HepG2 (cell line): ENCODE data around the gene IFI30. TPM values are rescaled to one million over a fixed set of nuclear protein-coding genes. Genes with fewer than 3 reads are reported as not detected.

Source experiments
- ATAC-seq: fragments of 200-7000 bp; cut with Tn5 transposase; 3 replicates; pipeline ENCODE4 v1.9.1; 2020; ENCODE audit warnings: mild to moderate bottlenecking, moderate library complexity
- BruUV-seq: library from RNA; stranded (reverse); fragments of 400-500 nt; replicated peaks from 2 replicates; lab custom pipeline; 2021; lab: Mats Ljungman, UMichigan
- CTCF ChIA-PET: fragments of 300-600 bp; formaldehyde crosslinking; extraction: SDS; loops from one replicate; lab custom pipeline; 2021; ENCODE audit warnings: low total read pairs, inconsistent platforms, low intra/inter-chr PET ratio; lab: Yijun Ruan, JAX
- POLR2A ChIA-PET: fragments of 350-600 bp; sonication (Branson Sonifier 250); formaldehyde crosslinking; loops from one replicate; lab custom pipeline; 2020; ENCODE audit warnings: antibody characterized with exemption, inconsistent platforms; lab: Yijun Ruan, JAX
- DNase-seq: peaks from one replicate; pipeline ENCODE4 v3.0.0-alpha.2; 2015; ENCODE audit warnings: low spot score
- FAIRE-seq: peaks from 3 replicates; lab custom pipeline; 2011; peaks lifted over from hg19 to GRCh38; lab: Jason Lieb, UNC
- H2AFZ ChIP-seq: one replicate; pipeline ENCODE4 v1.6.1; 2011; ENCODE audit warnings: low read length, inconsistent platforms
- H3K27ac ChIP-seq: fragments of 300-600 bp; 3 replicates; pipeline ENCODE4 v1.8.0; 2011; ENCODE audit warnings: mixed run types, mild to moderate bottlenecking, mixed read lengths, low read length, inconsistent platforms; ENCODE audit not compliant: insufficient read depth; ENCODE audit errors: extremely low read length
- H3K27me3 ChIP-seq, 2 experiments: fragments of 200-600 bp in 1 of 2; 2 replicates in 1 of 2; 3 replicates in 1 of 2; pipeline versions ENCODE4 v1.6.0 to v1.8.0; 2011; ENCODE audit warnings: low read length in 2 of 2, mild to moderate bottlenecking in 2 of 2, moderate library complexity in 2 of 2, inconsistent platforms in 1 of 2; ENCODE audit not compliant: insufficient read depth in 2 of 2, control insufficient read depth in 1 of 2
- H3K36me3 ChIP-seq, 2 experiments: fragments of 200-600 bp in 1 of 2; replicated peaks in 1 of 2; 2 replicates in 1 of 2; 3 replicates in 1 of 2; pipeline versions ENCODE4 v1.5.1 to v1.8.0; 2011; ENCODE audit warnings: low read length in 2 of 2, inconsistent platforms in 1 of 2; ENCODE audit not compliant: insufficient read depth in 2 of 2, control insufficient read depth in 1 of 2
- H3K4me1 ChIP-seq: 2 replicates; pipeline ENCODE4 v1.5.1; 2012; ENCODE audit warnings: low read length, inconsistent platforms; ENCODE audit not compliant: insufficient read depth
- H3K4me2 ChIP-seq: 2 replicates; pipeline ENCODE4 v1.6.0; 2011; ENCODE audit warnings: low read depth, low read length, inconsistent platforms
- H3K4me3 ChIP-seq, 3 experiments: fragments of 200-600 bp in 1 of 3; sonication (generic), shearing (Covaris generic) in 1 of 3; replicated peaks in 1 of 3; 2 replicates each; pipeline ENCODE4 v1.5.1; 2011 to 2016; ENCODE audit warnings: low read length in 3 of 3, inconsistent platforms in 2 of 3, low read depth in 2 of 3, mild to moderate bottlenecking in 2 of 3, control low read depth in 1 of 3, mixed read lengths in 1 of 3; ENCODE audit not compliant: insufficient read depth in 1 of 3
- H3K79me2 ChIP-seq: one replicate; pipeline ENCODE4 v1.6.1; 2011; ENCODE audit warnings: low read length, inconsistent platforms; ENCODE audit not compliant: insufficient read depth
- H3K9ac ChIP-seq: 2 replicates; pipeline ENCODE4 v1.6.0; 2011; ENCODE audit warnings: mild to moderate bottlenecking, low read depth, low read length, inconsistent platforms; ENCODE audit not compliant: insufficient read depth
- H3K9me3 ChIP-seq: 2 replicates; pipeline ENCODE4 v1.5.1; 2012; ENCODE audit warnings: mild to moderate bottlenecking, low read length
- H4K20me1 ChIP-seq: 2 replicates; pipeline ENCODE4 v1.6.0; 2011; ENCODE audit warnings: inconsistent platforms, mild to moderate bottlenecking, low read length, moderate library complexity; ENCODE audit not compliant: insufficient read depth
- KDM2A ChIP-seq: sonication (generic); formaldehyde crosslinking; IDR thresholded peaks from 2 replicates; pipeline ENCODE4 v1.4.0; 2020; ENCODE audit warnings: low read depth, missing genetic modification reagents, borderline replicate concordance
- LCORL ChIP-seq, 2 experiments: fragments of 450-650 bp in 1 of 2; sonication (generic) in 1 of 2; formaldehyde crosslinking in 1 of 2; IDR thresholded peaks; 2 replicates each; pipeline versions ENCODE4 v1.5.0 to v1.6.1; 2017 to 2020; ENCODE audit warnings: antibody characterized with exemption in 1 of 2, missing genetic modification reagents in 1 of 2
- PCBP1 ChIP-seq: fragments of 200-400 bp; formaldehyde crosslinking; IDR thresholded peaks from 2 replicates; pipeline ENCODE4 v1.6.1; 2017; ENCODE audit warnings: mild to moderate bottlenecking, low read depth, low read length, borderline replicate concordance
- SOX13 ChIP-seq, 3 experiments: fragments of 450-650 bp in 1 of 3; sonication (generic) in 1 of 3; formaldehyde crosslinking in 1 of 3; IDR thresholded peaks in 2 of 3; conservative IDR thresholded peaks in 1 of 3; 2 replicates each; pipeline versions ENCODE4 v1.5.0 to v1.6.1; 2016 to 2020; ENCODE audit warnings: antibody characterized with exemption in 1 of 3, mild to moderate bottlenecking in 1 of 3, missing compliant biosample characterization in 1 of 3, missing genetic modification reagents in 1 of 3, moderate library complexity in 1 of 3
- WGBS: methylation state at CpG from one replicate; pipeline ENCODE4 v1.1.6; 2017; ENCODE audit warnings: low lambda C conversion rate; 5-methylcytosine and 5-hydroxymethylcytosine counted together
- in situ Hi-C: cut with HindIII; loops from 2 replicates; pipeline ENCODE4 v1.10.0; 2017; ENCODE audit warnings: low pct_unique_long_range_greater_than_20kb; ENCODE audit not compliant: extremely low pct_ligation_motif_present
- intact Hi-C: fragments of 100-400 bp; cut with micrococcal nuclease; formaldehyde crosslinking; loops from one replicate; pipeline ENCODE4 v1.10.0; 2022; ENCODE audit not compliant: unreplicated experiment
- polyA plus RNA-seq, 8 experiments: library from polyadenylated mRNA; depleted of rRNA in 3 of 8; stranded (reverse) in 7 of 8; unstranded in 1 of 8; fragments of >200 nt; fragmentation: Illumina TruSeq in 4 of 8; extraction: Trizol in 4 of 8; gene quantifications; 2 replicates each; pipeline versions ENCODE4 v1.2.1 to v1.2.3, GENCODE V29; 2011 to 2016; ENCODE audit warnings: low read depth in 4 of 8, missing spikeins in 1 of 8, mixed read lengths in 1 of 8; ENCODE audit not compliant: insufficient read depth in 1 of 8
- total RNA-seq, 5 experiments: library from RNA; depleted of rRNA; stranded (reverse); fragments of >200 nt; fragmentation: Illumina TruSeq; extraction: Trizol; gene quantifications; 2 replicates each; pipeline ENCODE4 v1.2.3, GENCODE V29; 2016; ENCODE audit warnings: low read depth in 1 of 5
- TF ChIP-seq, protein P1 (sequence below), 2 experiments: IDR thresholded peaks; 2 replicates each; pipeline ENCODE4 v1.6.1; 2011 to 2012; ENCODE audit warnings: low read length in 2 of 2, borderline replicate concordance in 1 of 2, low read depth in 1 of 2, mild to moderate bottlenecking in 1 of 2, moderate library complexity in 1 of 2
- TF ChIP-seq, protein P2 (sequence below): sonication (generic); formaldehyde crosslinking; IDR thresholded peaks from 2 replicates; pipeline ENCODE4 v1.4.0; 2020; ENCODE audit warnings: missing genetic modification reagents
- TF ChIP-seq, protein P3 (sequence below): sonication (generic); formaldehyde crosslinking; IDR thresholded peaks from 2 replicates; pipeline ENCODE4 v1.5.0; 2020; ENCODE audit warnings: mild to moderate bottlenecking, missing genetic modification reagents, borderline replicate concordance
- TF ChIP-seq, protein P4 (sequence below): sonication (generic); formaldehyde crosslinking; IDR thresholded peaks from 2 replicates; pipeline ENCODE4 v1.8.0; 2023; ENCODE audit warnings: mild to moderate bottlenecking, missing genetic modification reagents

The IFI30 gene
- total and polyA plus RNA-seq, 2 of the 13 experiments (the other 11 are each of a cell fraction or from before 2014, with no cell fraction given): 25.0 to 79.4 TPM

DNA sequence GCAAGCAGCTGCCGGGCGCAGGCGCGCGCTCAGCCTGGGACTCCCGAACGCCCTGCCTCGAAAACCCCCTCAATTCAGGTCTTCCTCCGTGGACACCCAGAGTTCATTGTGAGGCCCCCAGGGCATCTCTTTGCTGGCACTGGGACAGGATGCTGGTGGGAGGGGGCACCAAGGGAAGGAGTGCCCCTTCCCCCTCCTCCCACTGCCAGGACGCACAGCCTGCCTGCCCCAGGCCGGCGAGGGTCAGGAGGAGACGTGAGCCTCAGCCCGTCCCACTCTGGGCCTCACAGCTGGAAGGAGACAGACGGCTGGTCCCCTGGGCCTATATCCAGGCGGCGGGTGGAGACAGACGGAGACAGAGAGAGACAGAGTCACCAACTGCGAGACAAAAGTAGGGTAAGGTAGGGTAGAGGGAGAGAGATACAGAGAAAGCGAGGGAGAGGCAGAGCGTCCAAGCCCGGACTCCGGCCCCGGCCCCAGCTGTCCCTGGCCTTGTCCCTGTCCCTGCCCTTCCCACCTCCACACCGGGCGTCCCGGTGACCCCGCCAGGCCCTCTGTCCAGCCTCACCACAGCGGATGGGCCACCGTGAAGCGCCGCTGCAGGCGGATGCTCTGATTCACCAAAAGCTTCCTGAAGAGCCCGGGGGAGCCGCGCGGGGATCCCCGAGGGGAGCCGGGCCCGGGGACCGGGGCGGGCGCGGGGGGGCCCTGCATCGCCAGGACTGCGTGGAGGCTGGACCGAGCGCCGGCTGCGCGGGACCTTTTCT, 52.3 kb downstream of the IFI30 start, which contains the start of gene PDE4C:
Gene PDE4C (minus strand): TSS at position 737 of the 767 bp plus-strand sequence. CDS start 23 bp downstream, at position 714.
- H3K79me2 ChIP-seq: no peaks in the 10 kb centered on the region
- BruUV-seq: no TSS peak
- peak within 1 kb of the TSS; percentile 95 for H3K4me2 ChIP-seq
- H3K36me3 ChIP-seq: no peaks in the 10 kb centered on the region
- H3K27me3 ChIP-seq: no peaks in the 10 kb centered on the region; a peak in 1 of 5 replicates
- in situ Hi-C loops: no loop called here
- ChIA-PET CTCF (no interaction called here), POLR2A (interaction anchor here (0.7 to 1.0 kb wide), 2 partner anchors 54 to 77 kb away, joined by 3 to 4 read pairs; no protein-coding TSS in a partner anchor)
- no peak within 1 kb of the TSS for H2AFZ ChIP-seq
- intact Hi-C loops: no loop called here
- H3K4me3 ChIP-seq: peak within 1 kb of the TSS; percentile 54 to 80 (median 56)
- 0% methylated on average over 15 of the region's 51 CpGs for WGBS
- ATAC-seq (peak; percentile 46), DNase-seq (no peak), FAIRE-seq (no peak)
- no peaks in the 10 kb centered on the region for H3K9me3 ChIP-seq
- peak within 1 kb of the TSS; percentile 19 for H3K27ac ChIP-seq
- no peaks in the 10 kb centered on the region for H4K20me1 ChIP-seq
- peaks cover 56% of the 10 kb centered on the region for H3K4me1 ChIP-seq
- H3K9ac ChIP-seq: peak within 1 kb of the TSS; percentile 60; the same call in 1 of the 2 replicates
- TF ChIP-seq LCORL (IDR thresholded peaks at IDR 0.05): no peak
- peak; percentile 15; the same call in 1 of the 2 replicates for TF ChIP-seq LCORL (CRISPR knock-in tag; IDR thresholded peaks at IDR 0.05)
- TF ChIP-seq, protein P1, sequence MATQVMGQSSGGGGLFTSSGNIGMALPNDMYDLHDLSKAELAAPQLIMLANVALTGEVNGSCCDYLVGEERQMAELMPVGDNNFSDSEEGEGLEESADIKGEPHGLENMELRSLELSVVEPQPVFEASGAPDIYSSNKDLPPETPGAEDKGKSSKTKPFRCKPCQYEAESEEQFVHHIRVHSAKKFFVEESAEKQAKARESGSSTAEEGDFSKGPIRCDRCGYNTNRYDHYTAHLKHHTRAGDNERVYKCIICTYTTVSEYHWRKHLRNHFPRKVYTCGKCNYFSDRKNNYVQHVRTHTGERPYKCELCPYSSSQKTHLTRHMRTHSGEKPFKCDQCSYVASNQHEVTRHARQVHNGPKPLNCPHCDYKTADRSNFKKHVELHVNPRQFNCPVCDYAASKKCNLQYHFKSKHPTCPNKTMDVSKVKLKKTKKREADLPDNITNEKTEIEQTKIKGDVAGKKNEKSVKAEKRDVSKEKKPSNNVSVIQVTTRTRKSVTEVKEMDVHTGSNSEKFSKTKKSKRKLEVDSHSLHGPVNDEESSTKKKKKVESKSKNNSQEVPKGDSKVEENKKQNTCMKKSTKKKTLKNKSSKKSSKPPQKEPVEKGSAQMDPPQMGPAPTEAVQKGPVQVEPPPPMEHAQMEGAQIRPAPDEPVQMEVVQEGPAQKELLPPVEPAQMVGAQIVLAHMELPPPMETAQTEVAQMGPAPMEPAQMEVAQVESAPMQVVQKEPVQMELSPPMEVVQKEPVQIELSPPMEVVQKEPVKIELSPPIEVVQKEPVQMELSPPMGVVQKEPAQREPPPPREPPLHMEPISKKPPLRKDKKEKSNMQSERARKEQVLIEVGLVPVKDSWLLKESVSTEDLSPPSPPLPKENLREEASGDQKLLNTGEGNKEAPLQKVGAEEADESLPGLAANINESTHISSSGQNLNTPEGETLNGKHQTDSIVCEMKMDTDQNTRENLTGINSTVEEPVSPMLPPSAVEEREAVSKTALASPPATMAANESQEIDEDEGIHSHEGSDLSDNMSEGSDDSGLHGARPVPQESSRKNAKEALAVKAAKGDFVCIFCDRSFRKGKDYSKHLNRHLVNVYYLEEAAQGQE (IDR thresholded peaks at IDR 0.05; ENCODE audit: borderline replicate concordance in 1 of 2, low read depth in 1 of 2, low read length in 2 of 2): peak in 1 of 2 experiments; percentile 56; a peak in 2 of 4 replicates
- 0 out of 2 replicates have a peak, but pooled peaks have one; percentile 34 for TF ChIP-seq PCBP1
- TF ChIP-seq, protein P2, sequence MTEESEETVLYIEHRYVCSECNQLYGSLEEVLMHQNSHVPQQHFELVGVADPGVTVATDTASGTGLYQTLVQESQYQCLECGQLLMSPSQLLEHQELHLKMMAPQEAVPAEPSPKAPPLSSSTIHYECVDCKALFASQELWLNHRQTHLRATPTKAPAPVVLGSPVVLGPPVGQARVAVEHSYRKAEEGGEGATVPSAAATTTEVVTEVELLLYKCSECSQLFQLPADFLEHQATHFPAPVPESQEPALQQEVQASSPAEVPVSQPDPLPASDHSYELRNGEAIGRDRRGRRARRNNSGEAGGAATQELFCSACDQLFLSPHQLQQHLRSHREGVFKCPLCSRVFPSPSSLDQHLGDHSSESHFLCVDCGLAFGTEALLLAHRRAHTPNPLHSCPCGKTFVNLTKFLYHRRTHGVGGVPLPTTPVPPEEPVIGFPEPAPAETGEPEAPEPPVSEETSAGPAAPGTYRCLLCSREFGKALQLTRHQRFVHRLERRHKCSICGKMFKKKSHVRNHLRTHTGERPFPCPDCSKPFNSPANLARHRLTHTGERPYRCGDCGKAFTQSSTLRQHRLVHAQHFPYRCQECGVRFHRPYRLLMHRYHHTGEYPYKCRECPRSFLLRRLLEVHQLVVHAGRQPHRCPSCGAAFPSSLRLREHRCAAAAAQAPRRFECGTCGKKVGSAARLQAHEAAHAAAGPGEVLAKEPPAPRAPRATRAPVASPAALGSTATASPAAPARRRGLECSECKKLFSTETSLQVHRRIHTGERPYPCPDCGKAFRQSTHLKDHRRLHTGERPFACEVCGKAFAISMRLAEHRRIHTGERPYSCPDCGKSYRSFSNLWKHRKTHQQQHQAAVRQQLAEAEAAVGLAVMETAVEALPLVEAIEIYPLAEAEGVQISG (CRISPR knock-in tag): no peak
- TF ChIP-seq, protein P3, sequence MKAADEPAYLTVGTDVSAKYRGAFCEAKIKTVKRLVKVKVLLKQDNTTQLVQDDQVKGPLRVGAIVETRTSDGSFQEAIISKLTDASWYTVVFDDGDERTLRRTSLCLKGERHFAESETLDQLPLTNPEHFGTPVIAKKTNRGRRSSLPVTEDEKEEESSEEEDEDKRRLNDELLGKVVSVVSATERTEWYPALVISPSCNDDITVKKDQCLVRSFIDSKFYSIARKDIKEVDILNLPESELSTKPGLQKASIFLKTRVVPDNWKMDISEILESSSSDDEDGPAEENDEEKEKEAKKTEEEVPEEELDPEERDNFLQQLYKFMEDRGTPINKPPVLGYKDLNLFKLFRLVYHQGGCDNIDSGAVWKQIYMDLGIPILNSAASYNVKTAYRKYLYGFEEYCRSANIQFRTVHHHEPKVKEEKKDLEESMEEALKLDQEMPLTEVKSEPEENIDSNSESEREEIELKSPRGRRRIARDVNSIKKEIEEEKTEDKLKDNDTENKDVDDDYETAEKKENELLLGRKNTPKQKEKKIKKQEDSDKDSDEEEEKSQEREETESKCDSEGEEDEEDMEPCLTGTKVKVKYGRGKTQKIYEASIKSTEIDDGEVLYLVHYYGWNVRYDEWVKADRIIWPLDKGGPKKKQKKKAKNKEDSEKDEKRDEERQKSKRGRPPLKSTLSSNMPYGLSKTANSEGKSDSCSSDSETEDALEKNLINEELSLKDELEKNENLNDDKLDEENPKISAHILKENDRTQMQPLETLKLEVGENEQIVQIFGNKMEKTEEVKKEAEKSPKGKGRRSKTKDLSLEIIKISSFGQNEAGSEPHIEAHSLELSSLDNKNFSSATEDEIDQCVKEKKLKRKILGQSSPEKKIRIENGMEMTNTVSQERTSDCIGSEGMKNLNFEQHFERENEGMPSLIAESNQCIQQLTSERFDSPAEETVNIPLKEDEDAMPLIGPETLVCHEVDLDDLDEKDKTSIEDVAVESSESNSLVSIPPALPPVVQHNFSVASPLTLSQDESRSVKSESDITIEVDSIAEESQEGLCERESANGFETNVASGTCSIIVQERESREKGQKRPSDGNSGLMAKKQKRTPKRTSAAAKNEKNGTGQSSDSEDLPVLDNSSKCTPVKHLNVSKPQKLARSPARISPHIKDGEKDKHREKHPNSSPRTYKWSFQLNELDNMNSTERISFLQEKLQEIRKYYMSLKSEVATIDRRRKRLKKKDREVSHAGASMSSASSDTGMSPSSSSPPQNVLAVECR (CRISPR knock-in tag): peak; percentile 35; the same call in 1 of the 2 replicates
- no peak for TF ChIP-seq SOX13 (IDR thresholded peaks at IDR 0.05)
- TF ChIP-seq SOX13 (CRISPR knock-in tag; conservative IDR thresholded peaks at IDR 0.05 in 1 of 2, IDR thresholded peaks at IDR 0.05 in 1 of 2): peak in 1 of 2 experiments; percentile 21; a peak in 1 of 4 replicates
- peak; percentile 31; the same call in 1 of the 2 replicates for TF ChIP-seq KDM2A (CRISPR knock-in tag)
- TF ChIP-seq, protein P4, sequence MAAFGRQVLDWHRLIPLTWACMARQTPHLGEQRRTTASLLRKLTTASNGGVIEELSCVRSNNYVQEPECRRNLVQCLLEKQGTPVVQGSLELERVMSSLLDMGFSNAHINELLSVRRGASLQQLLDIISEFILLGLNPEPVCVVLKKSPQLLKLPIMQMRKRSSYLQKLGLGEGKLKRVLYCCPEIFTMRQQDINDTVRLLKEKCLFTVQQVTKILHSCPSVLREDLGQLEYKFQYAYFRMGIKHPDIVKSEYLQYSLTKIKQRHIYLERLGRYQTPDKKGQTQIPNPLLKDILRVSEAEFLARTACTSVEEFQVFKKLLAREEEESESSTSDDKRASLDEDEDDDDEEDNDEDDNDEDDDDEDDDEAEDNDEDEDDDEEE (CRISPR knock-in tag): no peak
